Esophagus squamous epithelium (tissue), 5 donors: ENCODE data around the gene ZMYM1. TPM values are rescaled to one million over a fixed set of nuclear protein-coding genes. Genes with fewer than 3 reads are reported as not detected.

ENCODE experiments used
- DNase-seq: peaks from one replicate; lab custom pipeline; 2025; lab: John Stamatoyannopoulos, UW
- H3K27ac ChIP-seq, 4 donors: fragments of 200-600 bp; sonication (generic); one replicate each; pipeline ENCODE4 v1.5.1; 2016 to 2019; ENCODE audit warnings: mild to moderate bottlenecking in 1 of 4
- H3K27me3 ChIP-seq, 4 donors: fragments of 200-600 bp; sonication (generic); 1 replicate in 3 of 4; 2 replicates in 1 of 4; pipeline versions ENCODE4 v1.5.1 to v1.6.0; 2017 to 2021; ENCODE audit warnings: antibody characterized with exemption in 1 of 4
- H3K36me3 ChIP-seq, 3 donors: fragments of 200-600 bp; sonication (generic); one replicate each; pipeline ENCODE4 v1.5.1; 2016 to 2019
- H3K4me1 ChIP-seq, 3 donors: fragments of 200-600 bp; sonication (generic); one replicate each; pipeline ENCODE4 v1.5.1; 2017 to 2019
- H3K4me3 ChIP-seq, 4 donors: fragments of 200-600 bp; sonication (generic); 1 replicate in 3 of 4; 2 replicates in 1 of 4; pipeline ENCODE4 v1.5.1; 2016 to 2019; ENCODE audit warnings: mild to moderate bottlenecking in 2 of 4, moderate library complexity in 1 of 4
- H3K9me3 ChIP-seq, 3 donors: fragments of 200-600 bp; sonication (generic); one replicate each; pipeline ENCODE4 v1.5.1; 2016 to 2019
- CTCF ChIP-seq, 6 experiments: fragments of 450-650 bp in 4 of 6; fragments of 200-600 bp in 2 of 6; sonication (generic) in 2 of 6; IDR thresholded peaks; one replicate each; pipeline ENCODE4 v1.5.1; 2016 to 2019; ENCODE audit warnings: antibody characterized with exemption in 6 of 6, mild to moderate bottlenecking in 4 of 6, moderate library complexity in 4 of 6
- POLR2A ChIP-seq, 4 donors: fragments of 450-650 bp; IDR thresholded peaks; one replicate each; pipeline ENCODE4 v1.6.1; 2017; ENCODE audit warnings: antibody characterized with exemption in 4 of 4, mild to moderate bottlenecking in 4 of 4, moderate library complexity in 3 of 4
- WGBS, 2 donors: methylation state at CpG; one replicate each; pipeline ENCODE4 v1.1.5; 2018; 5-methylcytosine and 5-hydroxymethylcytosine counted together
- intact Hi-C: fragments of 100-400 bp; cut with DNase I; formaldehyde crosslinking; loops from one replicate; pipeline ENCODE4 v1.15.0; 2022
- total RNA-seq, 4 donors: library from RNA; depleted of rRNA; stranded (reverse); fragments of >200 nt; gene quantifications; one replicate each; pipeline ENCODE4 v1.1.0, GENCODE V29; 2016
- donor health status: DM: yes; HTN: yes; CAD: no.

The ZMYM1 gene
- 10 to 100 TPM; 10.6 to 18.1 (median 11.9) TPM for total RNA-seq

- Histone ChIP-seq H3K4me1 (peaks cover 0 to 42% (median 10%) of the 10 kb centered on the region in 3 donors), H3K9me3 (no peaks in the 10 kb centered on the region), H3K36me3 (no peaks in the 10 kb centered on the region), H3K27me3 (no peaks in the 10 kb centered on the region), H3K4me3 (peak within 1 kb of the TSS; percentile 37 to 89 (median 75)), H3K27ac (peak within 1 kb of the TSS; percentile 83 to 97 (median 96))
- WGBS, 2 donors: 0% methylated on average over 17 to 22 of the region's 52 CpGs
- TF ChIP-seq POLR2A (IDR thresholded peaks at IDR 0.05): peak in 1 of 4 donors; percentile 60
- TF ChIP-seq CTCF (IDR thresholded peaks at IDR 0.05): peak in 2 of 6 experiments; percentile 5 to 12
- intact Hi-C loops: no loop called here
- peak; percentile 15 for DNase-seq
Observed at GRCh38 chr1:35079003-35079930, at the start of gene ZMYM1. TSS of gene ZMYM1 (plus strand) at chr1:35079385. CDS start at chr1:35093988, 14,603 bp downstream.

DNA sequence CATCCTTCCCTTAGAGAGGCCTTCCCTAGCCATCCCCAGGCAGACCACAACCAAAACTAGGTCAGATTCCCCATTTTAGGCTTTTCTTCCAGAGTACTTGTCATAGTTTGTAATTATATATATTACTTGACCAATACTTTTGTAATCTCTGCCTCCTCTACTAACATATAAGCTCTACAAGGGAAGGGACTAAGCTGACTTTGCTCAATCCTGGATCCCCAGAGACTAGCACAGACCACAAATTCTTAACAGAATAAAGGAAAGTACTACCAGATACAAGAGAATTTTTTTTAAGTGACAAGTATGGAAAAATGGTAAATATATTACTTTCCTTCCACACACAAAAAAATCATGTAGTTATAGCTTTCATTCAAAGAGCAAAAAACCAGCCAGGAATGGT lies 49.4 kb upstream of the ZMYM1 start:
- DNase-seq: no peak
- no peaks in the 10 kb centered on the region for H3K27me3 ChIP-seq
- intact Hi-C loops: no loop called here
- H3K4me1 ChIP-seq: peaks cover 0 to 36% (median 10%) of the 10 kb centered on the region in 3 donors
- peaks cover 0 to 29% (median 0%) of the 10 kb centered on the region in 3 donors for H3K36me3 ChIP-seq
- H3K4me3 ChIP-seq: peak overlapping the region in 1 of 4 donors; percentile 75
- H3K9me3 ChIP-seq: peaks cover 0 to 7% (median 4%) of the 10 kb centered on the region in 3 donors
- H3K27ac ChIP-seq: no peak overlapping the region
- TF ChIP-seq CTCF (IDR thresholded peaks at IDR 0.05) (no peak), POLR2A (IDR thresholded peaks at IDR 0.05) (no peak)

DNA sequence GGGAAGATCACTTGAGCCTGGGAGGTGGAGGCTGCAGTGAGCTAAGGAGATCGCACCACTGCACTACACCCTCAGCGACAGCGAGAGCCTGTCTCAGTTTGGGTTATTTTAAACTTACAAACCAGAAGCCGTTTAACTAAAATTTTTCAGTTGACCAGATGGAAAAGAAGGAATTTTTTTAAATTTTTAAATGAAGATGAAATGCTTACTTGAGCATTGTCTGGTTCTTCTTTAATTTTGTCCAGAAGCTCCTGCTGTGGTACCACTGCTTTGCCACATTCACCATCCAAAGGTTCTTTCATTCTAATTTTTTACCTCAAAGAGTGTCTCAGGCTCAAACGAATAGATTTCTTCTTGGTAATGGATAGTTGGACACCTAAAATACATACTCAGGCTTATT lies 48.8 kb upstream of the ZMYM1 start:
- H3K4me3 ChIP-seq: peak overlapping the region; percentile 62 to 75 (median 72)
- peaks cover 0 to 25% (median 0%) of the 10 kb centered on the region in 3 donors for H3K36me3 ChIP-seq
- peak overlapping the region in 3 of 4 donors; percentile 90 to 95 (median 92) for H3K27ac ChIP-seq
- no peak for DNase-seq
- peaks cover 0 to 7% (median 4%) of the 10 kb centered on the region in 3 donors for H3K9me3 ChIP-seq
- TF ChIP-seq POLR2A (IDR thresholded peaks at IDR 0.05) (no peak), CTCF (IDR thresholded peaks at IDR 0.05) (no peak)
- intact Hi-C loops: no loop called here
- 68 to 70% methylated on average over 5 of the region's 5 CpGs for WGBS, 2 donors
- no peaks in the 10 kb centered on the region for H3K27me3 ChIP-seq
- H3K4me1 ChIP-seq: peaks cover 0 to 36% (median 10%) of the 10 kb centered on the region in 3 donors

DNA sequence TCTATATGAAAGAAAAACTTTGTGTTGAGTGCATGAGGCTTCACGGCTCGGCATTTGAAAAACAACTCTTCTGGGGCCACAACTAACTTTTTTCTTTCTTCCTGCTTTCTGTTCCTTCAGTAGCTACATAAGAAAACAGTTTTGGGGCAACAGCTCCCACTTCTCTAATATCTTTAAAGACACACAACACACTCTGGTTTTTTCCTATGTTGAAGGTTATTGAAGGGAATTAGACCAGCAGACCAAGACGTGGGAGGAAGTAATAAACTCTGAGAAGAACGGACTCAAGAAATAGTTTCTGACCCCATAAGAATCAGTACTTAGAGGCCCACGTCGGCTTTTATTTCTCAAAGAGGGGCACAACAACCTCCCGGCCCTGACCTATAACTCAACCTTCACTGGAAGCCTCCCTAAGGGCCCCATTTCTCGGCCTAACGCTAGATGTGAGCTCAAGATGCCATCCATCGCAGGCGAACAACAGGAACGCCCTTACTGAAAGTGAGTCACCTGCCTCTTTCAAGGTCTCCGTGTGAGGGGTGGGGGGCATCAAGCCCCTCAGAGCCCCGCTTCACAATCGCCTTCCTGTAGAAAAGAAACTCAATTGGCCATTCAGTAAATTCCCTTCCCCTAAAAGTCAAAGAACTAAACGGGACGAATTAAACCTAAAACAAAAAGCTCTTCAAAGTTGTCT lies 48.3 kb upstream of the ZMYM1 start:
- H3K4me1 ChIP-seq: peaks cover 0 to 36% (median 10%) of the 10 kb centered on the region in 3 donors
- peaks cover 0 to 25% (median 0%) of the 10 kb centered on the region in 3 donors for H3K36me3 ChIP-seq
- no peaks in the 10 kb centered on the region for H3K27me3 ChIP-seq
- H3K9me3 ChIP-seq: peaks cover 0 to 7% (median 4%) of the 10 kb centered on the region in 3 donors
- TF ChIP-seq CTCF (IDR thresholded peaks at IDR 0.05) (no peak), POLR2A (IDR thresholded peaks at IDR 0.05) (no peak)
- whole genome bisulfite sequencing, 2 donors: 5 to 6% methylated on average over 17 of the region's 17 CpGs
- peak overlapping the region; percentile 62 to 75 (median 72) for H3K4me3 ChIP-seq
- intact Hi-C loops: no loop called here
- peak overlapping the region; percentile 90 to 95 (median 94) for H3K27ac ChIP-seq
- DNase-seq: no peak
